Measurements from ENCODE around the gene CST2.
"Not testable (repeated sequence)": the region's sequence is repeated elsewhere in the genome, so short reads cannot be mapped to it uniquely, and the experiment has no call there.

Gene CST2

DNA sequence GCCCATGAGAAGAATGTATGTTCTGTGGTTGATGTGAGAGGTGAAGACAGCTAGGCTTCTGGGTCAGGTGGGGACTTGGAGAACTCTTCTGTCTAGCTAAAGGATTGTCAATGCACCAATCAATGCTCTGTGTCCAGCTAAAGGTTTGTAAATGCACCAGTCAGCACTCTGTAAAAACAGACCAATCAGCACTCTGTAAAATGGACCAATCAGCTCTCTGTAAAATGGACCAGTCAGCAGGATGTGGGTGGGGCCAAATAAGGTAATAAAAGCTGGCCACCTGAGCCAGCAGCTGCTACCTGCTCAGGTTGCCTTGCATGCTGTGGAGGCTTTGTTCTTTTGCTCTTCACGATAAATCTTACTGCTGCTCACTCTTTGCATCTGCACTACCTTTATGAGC is 15.0 kb downstream of the CST2 start:
- H2AK5ac ChIP-seq (ENCODE audit: low read depth, low read length); H3K9ac ChIP-seq (ENCODE audit: low read depth, low read length, poor library complexity); H4K8ac ChIP-seq (ENCODE audit: low read depth, low read length); H3K4me2 ChIP-seq (ENCODE audit: insufficient read depth, low read length, poor library complexity, severe bottlenecking); DNase-seq (ENCODE audit: low spot score); H3K4me1 ChIP-seq (ENCODE audit: control insufficient read depth in 2 of 2, insufficient read depth in 1 of 2, low read depth in 1 of 2, low read length in 2 of 2); H2BK12ac ChIP-seq (ENCODE audit: low read length); H2BK5ac ChIP-seq (ENCODE audit: low read length); H3K9me3 ChIP-seq (replicated peaks in 1 of 2; ENCODE audit: control insufficient read depth in 2 of 2, insufficient read depth in 1 of 2, low read depth in 1 of 2, low read length in 2 of 2); H3K4me3 ChIP-seq (ENCODE audit: low read length in 2 of 2); H3K18ac ChIP-seq (ENCODE audit: low read length); H3K27me3 ChIP-seq (ENCODE audit: control insufficient read depth in 3 of 3, insufficient read depth in 3 of 3, low read depth in 1 of 3, low read length in 3 of 3); H3K14ac ChIP-seq (ENCODE audit: low read length); H3K4ac ChIP-seq (ENCODE audit: low read length); H3K36me3 ChIP-seq (replicated peaks in 1 of 2; ENCODE audit: control insufficient read depth in 2 of 2, insufficient read depth in 2 of 2, low read length in 2 of 2); H2BK15ac ChIP-seq (ENCODE audit: low read length); H3K79me1 ChIP-seq (ENCODE audit: low read depth, low read length); H3K27ac ChIP-seq (replicated peaks; ENCODE audit: low read length); H4K91ac ChIP-seq (ENCODE audit: low read depth, low read length, poor library complexity); H2AFZ ChIP-seq (ENCODE audit: low read length); H3K23ac ChIP-seq (ENCODE audit: low read depth, low read length, poor library complexity); H2BK120ac ChIP-seq (ENCODE audit: low read depth, low read length): not testable (repeated sequence)
- no CpG with 5 or more reads among the region's 1 CpG for WGBS, 2 donors (ENCODE audit: extremely low coverage in 2 of 2, insufficient read length in 2 of 2, insufficient replicate concordance in 1 of 2)

- not testable (repeated sequence) for H2BK15ac ChIP-seq (ENCODE audit: low read length); H3K36me3 ChIP-seq (replicated peaks in 1 of 2; ENCODE audit: control insufficient read depth in 2 of 2, insufficient read depth in 2 of 2, low read length in 2 of 2); H3K27me3 ChIP-seq (ENCODE audit: control insufficient read depth in 3 of 3, insufficient read depth in 3 of 3, low read depth in 1 of 3, low read length in 3 of 3); H4K91ac ChIP-seq (ENCODE audit: low read depth, low read length, poor library complexity); H4K8ac ChIP-seq (ENCODE audit: low read depth, low read length); H3K4me3 ChIP-seq (ENCODE audit: low read length in 2 of 2); DNase-seq (ENCODE audit: low spot score); H3K4me1 ChIP-seq (ENCODE audit: control insufficient read depth in 2 of 2, insufficient read depth in 1 of 2, low read depth in 1 of 2, low read length in 2 of 2); H3K4ac ChIP-seq (ENCODE audit: low read length); H2BK120ac ChIP-seq (ENCODE audit: low read depth, low read length); H3K18ac ChIP-seq (ENCODE audit: low read length); H3K14ac ChIP-seq (ENCODE audit: low read length); H2AK5ac ChIP-seq (ENCODE audit: low read depth, low read length); H2BK5ac ChIP-seq (ENCODE audit: low read length); H3K4me2 ChIP-seq (ENCODE audit: insufficient read depth, low read length, poor library complexity, severe bottlenecking); H3K79me1 ChIP-seq (ENCODE audit: low read depth, low read length); H3K23ac ChIP-seq (ENCODE audit: low read depth, low read length, poor library complexity); H3K9me3 ChIP-seq (replicated peaks in 1 of 2; ENCODE audit: control insufficient read depth in 2 of 2, insufficient read depth in 1 of 2, low read depth in 1 of 2, low read length in 2 of 2); H2BK12ac ChIP-seq (ENCODE audit: low read length); H3K9ac ChIP-seq (ENCODE audit: low read depth, low read length, poor library complexity); H2AFZ ChIP-seq (ENCODE audit: low read length); H3K27ac ChIP-seq (replicated peaks; ENCODE audit: low read length)
- WGBS, 2 donors (ENCODE audit: extremely low coverage in 2 of 2, insufficient read length in 2 of 2, insufficient replicate concordance in 1 of 2), result no CpG with 5 or more reads among the region's 2 CpGs
These were observed 16.2 kb downstream of the CST2 start for GRCh38 chr20:23810349-23810748.

- no CpG with 5 or more reads among the region's 3 CpGs for WGBS, 2 donors (ENCODE audit: extremely low coverage in 2 of 2, insufficient read length in 2 of 2, insufficient replicate concordance in 1 of 2)
- H3K27me3 ChIP-seq (ENCODE audit: control insufficient read depth in 3 of 3, insufficient read depth in 3 of 3, low read depth in 1 of 3, low read length in 3 of 3), result no peaks in the 10 kb centered on the region
- no peak overlapping the region for H2BK120ac ChIP-seq (ENCODE audit: low read depth, low read length)
- H3K79me1 ChIP-seq (ENCODE audit: low read depth, low read length), result no peaks in the 10 kb centered on the region
- H3K18ac ChIP-seq (ENCODE audit: low read length), result no peak overlapping the region
- no peak overlapping the region for H2AK5ac ChIP-seq (ENCODE audit: low read depth, low read length)
- H3K9me3 ChIP-seq (replicated peaks in 1 of 2; ENCODE audit: control insufficient read depth in 2 of 2, insufficient read depth in 1 of 2, low read depth in 1 of 2, low read length in 2 of 2), result no peaks in the 10 kb centered on the region
- H2BK12ac ChIP-seq (ENCODE audit: low read length), result no peak overlapping the region
- no peak overlapping the region for H2AFZ ChIP-seq (ENCODE audit: low read length)
- H2BK5ac ChIP-seq (ENCODE audit: low read length), result no peak overlapping the region
- H3K4ac ChIP-seq (ENCODE audit: low read length), result no peak overlapping the region
- peak overlapping the region; percentile 47 for H3K23ac ChIP-seq (ENCODE audit: low read depth, low read length, poor library complexity)
- DNase-seq (ENCODE audit: low spot score), result no peak
- H3K36me3 ChIP-seq (replicated peaks in 1 of 2; ENCODE audit: control insufficient read depth in 2 of 2, insufficient read depth in 2 of 2, low read length in 2 of 2), result no peaks in the 10 kb centered on the region
- no peak overlapping the region for H3K4me3 ChIP-seq (ENCODE audit: low read length in 2 of 2)
- H3K14ac ChIP-seq (ENCODE audit: low read length), result no peak overlapping the region
- peak overlapping the region; percentile 50 for H4K91ac ChIP-seq (ENCODE audit: low read depth, low read length, poor library complexity)
- H4K8ac ChIP-seq (ENCODE audit: low read depth, low read length), result no peak overlapping the region
- H3K9ac ChIP-seq (ENCODE audit: low read depth, low read length, poor library complexity), result no peak overlapping the region
- H3K27ac ChIP-seq (replicated peaks; ENCODE audit: low read length), result no peak overlapping the region
- H3K4me2 ChIP-seq (ENCODE audit: insufficient read depth, low read length, poor library complexity, severe bottlenecking), result no peak overlapping the region
- H2BK15ac ChIP-seq (ENCODE audit: low read length), result no peak overlapping the region
- no peaks in the 10 kb centered on the region for H3K4me1 ChIP-seq (ENCODE audit: control insufficient read depth in 2 of 2, insufficient read depth in 1 of 2, low read depth in 1 of 2, low read length in 2 of 2)
These were observed 25.7 kb downstream of the CST2 start for GRCh38 chr20:23800865-23801264.

GRCh38 chr20:23799216-23799847 is 27.2 kb downstream of the CST2 start:
- H3K4me1 ChIP-seq (ENCODE audit: control insufficient read depth in 2 of 2, insufficient read depth in 1 of 2, low read depth in 1 of 2, low read length in 2 of 2); H3K4me2 ChIP-seq (ENCODE audit: insufficient read depth, low read length, poor library complexity, severe bottlenecking); H3K4me3 ChIP-seq (ENCODE audit: low read length in 2 of 2); H4K8ac ChIP-seq (ENCODE audit: low read depth, low read length); H3K23ac ChIP-seq (ENCODE audit: low read depth, low read length, poor library complexity); H3K9me3 ChIP-seq (replicated peaks in 1 of 2; ENCODE audit: control insufficient read depth in 2 of 2, insufficient read depth in 1 of 2, low read depth in 1 of 2, low read length in 2 of 2); H2BK120ac ChIP-seq (ENCODE audit: low read depth, low read length); H3K14ac ChIP-seq (ENCODE audit: low read length); H3K18ac ChIP-seq (ENCODE audit: low read length); H2BK12ac ChIP-seq (ENCODE audit: low read length); H3K27me3 ChIP-seq (ENCODE audit: control insufficient read depth in 3 of 3, insufficient read depth in 3 of 3, low read depth in 1 of 3, low read length in 3 of 3); H3K27ac ChIP-seq (replicated peaks; ENCODE audit: low read length); H2AK5ac ChIP-seq (ENCODE audit: low read depth, low read length); H3K36me3 ChIP-seq (replicated peaks in 1 of 2; ENCODE audit: control insufficient read depth in 2 of 2, insufficient read depth in 2 of 2, low read length in 2 of 2); DNase-seq (ENCODE audit: low spot score); H2BK5ac ChIP-seq (ENCODE audit: low read length); H4K91ac ChIP-seq (ENCODE audit: low read depth, low read length, poor library complexity); H3K4ac ChIP-seq (ENCODE audit: low read length); H3K79me1 ChIP-seq (ENCODE audit: low read depth, low read length); H2BK15ac ChIP-seq (ENCODE audit: low read length); H3K9ac ChIP-seq (ENCODE audit: low read depth, low read length, poor library complexity); H2AFZ ChIP-seq (ENCODE audit: low read length): not testable (repeated sequence)
- no CpG with 5 or more reads among the region's 4 CpGs for WGBS, 2 donors (ENCODE audit: extremely low coverage in 2 of 2, insufficient read length in 2 of 2, insufficient replicate concordance in 1 of 2)

Data from neuronal stem cell (in vitro differentiated cells).